ENCODE measurements around the gene PSME2. TPM values are rescaled to one million over a fixed set of nuclear protein-coding genes. Genes with fewer than 3 reads are reported as not detected.

Gene PSME2
- total and polyA plus RNA-seq, 9 of the 15 experiments (the other 6 are each of a cell fraction or from before 2014, with no cell fraction given): 111 to 579 (median 159) TPM

DNA sequence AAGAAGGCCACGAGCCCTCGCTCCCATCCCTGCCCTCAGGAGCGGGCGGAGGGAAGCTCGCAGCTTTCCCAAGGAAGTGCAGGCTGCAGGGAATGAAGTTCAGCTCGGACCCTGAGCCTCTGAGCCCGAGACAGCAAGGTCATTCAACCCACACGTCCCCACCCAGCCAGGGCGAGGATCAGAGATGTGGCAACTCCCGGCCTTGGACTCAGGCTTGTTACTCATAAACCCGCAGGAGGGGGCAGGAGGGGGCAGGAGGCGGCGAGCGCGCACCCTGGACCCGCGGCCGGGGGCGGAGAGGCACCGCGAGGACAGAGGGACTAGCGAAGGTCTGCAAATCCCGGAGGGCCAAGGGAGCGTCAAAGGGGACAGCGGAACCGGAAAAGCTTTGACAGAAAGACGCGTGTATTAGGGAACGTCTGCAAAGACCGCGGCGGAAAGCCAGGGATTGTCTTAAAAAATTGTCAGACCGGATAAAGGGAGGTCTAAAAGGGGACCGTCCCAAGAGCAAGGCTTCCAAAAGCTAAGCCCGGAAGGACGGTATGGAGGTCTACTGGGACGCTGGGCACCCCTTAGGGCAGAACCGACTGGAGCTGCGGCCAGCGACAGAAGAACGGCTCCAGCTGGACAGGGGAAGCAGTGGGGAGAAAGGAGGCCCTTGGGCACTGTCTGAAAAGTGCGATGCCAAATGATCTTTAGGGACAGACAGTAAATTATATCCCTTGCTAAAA, 32.4 kb downstream of the PSME2 start (continued):
- TF ChIP-seq MXD1 (CRISPR knock-in tag; IDR thresholded peaks at IDR 0.05; ENCODE audit: borderline replicate concordance, poor library complexity, severe bottlenecking): no peak
- peak; percentile 67; the same call in 1 of the 2 replicates for TF ChIP-seq ZBTB7A (IDR thresholded peaks at IDR 0.05; ENCODE audit: borderline replicate concordance, control insufficient read depth, low read depth, low read length)
- no peak for TF ChIP-seq NR4A1 (CRISPR knock-in tag; IDR thresholded peaks at IDR 0.05)
- TF ChIP-seq NR4A1 (tag; IDR thresholded peaks at IDR 0.05): no peak
- no peak for TF ChIP-seq ZNF408 (CRISPR knock-in tag; IDR thresholded peaks at IDR 0.05; ENCODE audit: low read depth)
- TF ChIP-seq DMBX1 (CRISPR knock-in tag; IDR thresholded peaks at IDR 0.05; ENCODE audit: borderline replicate concordance): 0 out of 2 replicates have a peak, but pooled peaks have one; percentile 18
- no peak for TF ChIP-seq POU5F1 (IDR thresholded peaks at IDR 0.05; ENCODE audit: borderline replicate concordance, low read depth, low read length, partially characterized antibody)
- TF ChIP-seq XRCC5 (IDR thresholded peaks at IDR 0.05; ENCODE audit: low read depth, low read length): 0 out of 2 replicates have a peak, but pooled peaks have one; percentile 12
- TF ChIP-seq MYBL2 (IDR thresholded peaks at IDR 0.05; ENCODE audit: low read depth): no peak
- TF ChIP-seq MYBL2 (CRISPR knock-in tag; IDR thresholded peaks at IDR 0.05; ENCODE audit: borderline replicate concordance): no peak
- no peak; the same call in 1 of the 2 replicates for TF ChIP-seq SMARCA4 (IDR thresholded peaks at IDR 0.05)
- TF ChIP-seq TOE1 (IDR thresholded peaks at IDR 0.05; ENCODE audit: borderline replicate concordance): no peak
- TF ChIP-seq TOE1 (CRISPR knock-in tag; IDR thresholded peaks at IDR 0.05; ENCODE audit: borderline replicate concordance, low read depth): no peak
- no peak for TF ChIP-seq MEF2A (IDR thresholded peaks at IDR 0.05; ENCODE audit: control insufficient read depth, low read depth, low read length)
- TF ChIP-seq SUPT5H (IDR thresholded peaks at IDR 0.05): peak; percentile 78
- no peak for TF ChIP-seq SRSF7 (optimal IDR thresholded peaks at IDR 0.05; ENCODE audit: low read depth, low read length)
- TF ChIP-seq TRIM24 (IDR thresholded peaks at IDR 0.05): 0 out of 4 replicates have a peak, but pooled peaks of 1 of the 2 experiments have one; percentile 16
- TF ChIP-seq IRF2 (CRISPR knock-in tag; IDR thresholded peaks at IDR 0.05): no peak
- TF ChIP-seq, protein P1, sequence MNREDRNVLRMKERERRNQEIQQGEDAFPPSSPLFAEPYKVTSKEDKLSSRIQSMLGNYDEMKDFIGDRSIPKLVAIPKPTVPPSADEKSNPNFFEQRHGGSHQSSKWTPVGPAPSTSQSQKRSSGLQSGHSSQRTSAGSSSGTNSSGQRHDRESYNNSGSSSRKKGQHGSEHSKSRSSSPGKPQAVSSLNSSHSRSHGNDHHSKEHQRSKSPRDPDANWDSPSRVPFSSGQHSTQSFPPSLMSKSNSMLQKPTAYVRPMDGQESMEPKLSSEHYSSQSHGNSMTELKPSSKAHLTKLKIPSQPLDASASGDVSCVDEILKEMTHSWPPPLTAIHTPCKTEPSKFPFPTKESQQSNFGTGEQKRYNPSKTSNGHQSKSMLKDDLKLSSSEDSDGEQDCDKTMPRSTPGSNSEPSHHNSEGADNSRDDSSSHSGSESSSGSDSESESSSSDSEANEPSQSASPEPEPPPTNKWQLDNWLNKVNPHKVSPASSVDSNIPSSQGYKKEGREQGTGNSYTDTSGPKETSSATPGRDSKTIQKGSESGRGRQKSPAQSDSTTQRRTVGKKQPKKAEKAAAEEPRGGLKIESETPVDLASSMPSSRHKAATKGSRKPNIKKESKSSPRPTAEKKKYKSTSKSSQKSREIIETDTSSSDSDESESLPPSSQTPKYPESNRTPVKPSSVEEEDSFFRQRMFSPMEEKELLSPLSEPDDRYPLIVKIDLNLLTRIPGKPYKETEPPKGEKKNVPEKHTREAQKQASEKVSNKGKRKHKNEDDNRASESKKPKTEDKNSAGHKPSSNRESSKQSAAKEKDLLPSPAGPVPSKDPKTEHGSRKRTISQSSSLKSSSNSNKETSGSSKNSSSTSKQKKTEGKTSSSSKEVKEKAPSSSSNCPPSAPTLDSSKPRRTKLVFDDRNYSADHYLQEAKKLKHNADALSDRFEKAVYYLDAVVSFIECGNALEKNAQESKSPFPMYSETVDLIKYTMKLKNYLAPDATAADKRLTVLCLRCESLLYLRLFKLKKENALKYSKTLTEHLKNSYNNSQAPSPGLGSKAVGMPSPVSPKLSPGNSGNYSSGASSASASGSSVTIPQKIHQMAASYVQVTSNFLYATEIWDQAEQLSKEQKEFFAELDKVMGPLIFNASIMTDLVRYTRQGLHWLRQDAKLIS (CRISPR knock-in tag; IDR thresholded peaks at IDR 0.05): 0 out of 2 replicates have a peak, but pooled peaks have one; percentile 57
- no peak for TF ChIP-seq HDAC3 (IDR thresholded peaks at IDR 0.05; ENCODE audit: borderline replicate concordance, partially characterized antibody)
- TF ChIP-seq CBFA2T2 (conservative IDR thresholded peaks at IDR 0.05): no peak
- TF ChIP-seq EHMT2 (IDR thresholded peaks at IDR 0.05): peak; percentile 61; the same call in 1 of the 2 replicates
- no peak for TF ChIP-seq ZNF586 (CRISPR knock-in tag; conservative IDR thresholded peaks at IDR 0.05)
- TF ChIP-seq, protein P2, sequence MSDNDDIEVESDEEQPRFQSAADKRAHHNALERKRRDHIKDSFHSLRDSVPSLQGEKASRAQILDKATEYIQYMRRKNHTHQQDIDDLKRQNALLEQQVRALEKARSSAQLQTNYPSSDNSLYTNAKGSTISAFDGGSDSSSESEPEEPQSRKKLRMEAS (CRISPR knock-in tag; IDR thresholded peaks at IDR 0.05): peak; percentile 44

Measured in K562 (cell line).